DND-41 (cell line): ENCODE measurements around the gene ARSH.

Experiments used
- EZH2 ChIP-seq: IDR thresholded peaks from 3 replicates; pipeline ENCODE4 v1.6.1; 2012; ENCODE audit warnings: borderline replicate concordance, low read depth, mild to moderate bottlenecking, moderate library complexity, low read length, inconsistent platforms; ENCODE audit not compliant: severe bottlenecking
- TF ChIP-seq, protein P1 (sequence below): IDR thresholded peaks from 2 replicates; pipeline ENCODE4 v1.5.1; 2012; ENCODE audit warnings: borderline replicate concordance, low read length, moderate library complexity, mild to moderate bottlenecking; ENCODE audit not compliant: poor library complexity, severe bottlenecking; ENCODE audit errors: extremely low read depth

DNA sequence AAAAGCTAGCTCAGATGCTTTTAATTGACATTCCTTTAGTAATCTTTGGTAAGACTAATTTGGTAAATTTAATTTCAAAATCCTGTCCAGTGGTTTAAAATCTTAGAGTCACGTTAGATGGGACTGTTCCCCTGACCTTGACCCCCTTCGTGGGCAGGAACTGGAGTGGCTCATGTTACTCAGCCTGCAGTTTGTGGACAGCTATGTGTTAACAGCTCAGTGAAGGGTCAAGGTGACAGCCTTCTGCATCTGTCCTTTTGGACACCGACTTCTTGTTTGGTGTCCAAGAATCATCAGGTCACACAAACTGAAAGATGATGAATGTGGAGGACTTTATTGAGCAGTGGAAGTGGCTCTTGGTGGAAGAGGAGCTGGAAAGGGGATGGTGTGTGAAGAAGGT, 37.9 kb downstream of the ARSH start:
- no peak for TF ChIP-seq EZH2
- TF ChIP-seq, protein P1, sequence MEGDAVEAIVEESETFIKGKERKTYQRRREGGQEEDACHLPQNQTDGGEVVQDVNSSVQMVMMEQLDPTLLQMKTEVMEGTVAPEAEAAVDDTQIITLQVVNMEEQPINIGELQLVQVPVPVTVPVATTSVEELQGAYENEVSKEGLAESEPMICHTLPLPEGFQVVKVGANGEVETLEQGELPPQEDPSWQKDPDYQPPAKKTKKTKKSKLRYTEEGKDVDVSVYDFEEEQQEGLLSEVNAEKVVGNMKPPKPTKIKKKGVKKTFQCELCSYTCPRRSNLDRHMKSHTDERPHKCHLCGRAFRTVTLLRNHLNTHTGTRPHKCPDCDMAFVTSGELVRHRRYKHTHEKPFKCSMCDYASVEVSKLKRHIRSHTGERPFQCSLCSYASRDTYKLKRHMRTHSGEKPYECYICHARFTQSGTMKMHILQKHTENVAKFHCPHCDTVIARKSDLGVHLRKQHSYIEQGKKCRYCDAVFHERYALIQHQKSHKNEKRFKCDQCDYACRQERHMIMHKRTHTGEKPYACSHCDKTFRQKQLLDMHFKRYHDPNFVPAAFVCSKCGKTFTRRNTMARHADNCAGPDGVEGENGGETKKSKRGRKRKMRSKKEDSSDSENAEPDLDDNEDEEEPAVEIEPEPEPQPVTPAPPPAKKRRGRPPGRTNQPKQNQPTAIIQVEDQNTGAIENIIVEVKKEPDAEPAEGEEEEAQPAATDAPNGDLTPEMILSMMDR = no peak
